Activated naive CD4-positive, alpha-beta T cell treated with anti-CD3 and anti-CD28 coated beads for 36 hours (primary cell): ENCODE data around the gene DTX1. TPM values are rescaled to one million over a fixed set of nuclear protein-coding genes. Genes with fewer than 3 reads are reported as not detected.

Experiments used
- CTCF ChIA-PET: fragments of 350-600 bp; sonication (Branson Sonifier 250); formaldehyde crosslinking; loops from one replicate; lab custom pipeline; 2021; ENCODE audit warnings: antibody characterized with exemption; lab: Charles Lee
- DNase-seq: peaks from one replicate; pipeline ENCODE4 v3.0.0-alpha.2; 2020
- H3K27ac Mint-ChIP-seq: one replicate; pipeline ENCODE4 v1.8.0; 2021; ENCODE audit warnings: mild to moderate bottlenecking, mixed read lengths
- H3K27me3 Mint-ChIP-seq: one replicate; pipeline ENCODE4 v1.8.0; 2021; ENCODE audit warnings: low read depth, mixed read lengths
- H3K36me3 Mint-ChIP-seq: one replicate; pipeline ENCODE4 v1.8.0; 2021; ENCODE audit warnings: low read depth, mixed read lengths
- H3K4me1 Mint-ChIP-seq: one replicate; pipeline ENCODE4 v1.8.0; 2021; ENCODE audit warnings: low read depth, mixed read lengths
- H3K4me3 Mint-ChIP-seq: one replicate; pipeline ENCODE4 v1.8.0; 2021; ENCODE audit warnings: mild to moderate bottlenecking, moderate library complexity, mixed read lengths
- H3K9me3 Mint-ChIP-seq: one replicate; pipeline ENCODE4 v1.8.0; 2021; ENCODE audit warnings: mixed read lengths
- intact Hi-C: fragments of 100-400 bp; cut with micrococcal nuclease; formaldehyde crosslinking; loops from one replicate; pipeline ENCODE4 v1.15.1; 2023
- total RNA-seq, 2 experiments: library from RNA; stranded (reverse); gene quantifications; one replicate each; pipeline ENCODE4 v1.2.3, GENCODE V29; 2021

Gene DTX1
- total RNA-seq, 2 experiments from 2014 or later = 8.3 to 10.7 TPM

GRCh38 chr12:113040722-113041171 lies 15.8 kb upstream of the DTX1 start:
- DNase-seq = no peak
- Mint-ChIP-seq H3K4me1 (no peaks in the 10 kb centered on the region), H3K4me3 (no peak overlapping the region), H3K9me3 (no peaks in the 10 kb centered on the region), H3K36me3 (no peaks in the 10 kb centered on the region), H3K27me3 (no peaks in the 10 kb centered on the region), H3K27ac (no peak overlapping the region)
- intact Hi-C loops = no loop called here
- CTCF ChIA-PET = interaction anchor here (1.2 to 1.4 kb wide), 2 partner anchors 36 to 58 kb away, joined by 3 to 5 read pairs; no protein-coding TSS in a partner anchor

DNA sequence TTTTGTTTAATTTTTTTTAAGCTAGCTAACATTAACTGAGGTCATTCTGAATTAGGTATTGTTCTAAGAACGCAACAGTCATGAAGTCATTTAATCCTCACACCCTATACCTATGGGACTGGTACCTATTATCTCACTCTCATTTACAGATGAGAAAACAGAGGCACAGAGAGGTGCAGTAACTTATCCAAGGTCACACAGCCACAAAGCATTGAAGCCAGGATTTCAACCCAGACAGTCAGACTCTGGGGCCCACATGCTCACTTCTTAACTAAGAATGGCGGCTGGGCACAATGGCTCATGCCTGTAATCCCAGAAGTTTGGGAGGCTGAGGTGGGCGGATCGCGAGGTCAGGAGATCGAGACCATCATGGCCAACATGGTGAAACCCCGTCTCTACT lies 15.0 kb upstream of the DTX1 start:
- H3K36me3 Mint-ChIP-seq = no peaks in the 10 kb centered on the region
- DNase-seq = no peak
- H3K9me3 Mint-ChIP-seq = no peaks in the 10 kb centered on the region
- CTCF ChIA-PET = interaction anchor here (1.2 to 1.4 kb wide), 2 partner anchors 37 to 57 kb away, joined by 3 to 5 read pairs; no protein-coding TSS in a partner anchor
- no peak overlapping the region for H3K4me3 Mint-ChIP-seq
- intact Hi-C loops = no loop called here
- H3K27me3 Mint-ChIP-seq = no peaks in the 10 kb centered on the region
- no peaks in the 10 kb centered on the region for H3K4me1 Mint-ChIP-seq
- no peak overlapping the region for H3K27ac Mint-ChIP-seq

- Mint-ChIP-seq H3K9me3 (no peaks in the 10 kb centered on the region), H3K27ac (no peak overlapping the region), H3K4me1 (no peaks in the 10 kb centered on the region), H3K36me3 (no peaks in the 10 kb centered on the region), H3K27me3 (no peaks in the 10 kb centered on the region), H3K4me3 (no peak overlapping the region)
- CTCF ChIA-PET = interaction anchor here (0.7 kb wide), 1 partner anchor 293 kb away, joined by 3 read pairs; no protein-coding TSS in a partner anchor
- intact Hi-C loops = no loop called here
- DNase-seq = no peak
Observed at GRCh38 chr12:113043240-113043639, 13.3 kb upstream of the DTX1 start.

- Mint-ChIP-seq H3K4me1 (peaks cover 7% of the 10 kb centered on the region), H3K36me3 (no peaks in the 10 kb centered on the region), H3K27me3 (no peaks in the 10 kb centered on the region), H3K27ac (no peak overlapping the region), H3K9me3 (no peaks in the 10 kb centered on the region), H3K4me3 (no peak overlapping the region)
- DNase-seq = no peak
- intact Hi-C loops = no loop called here
- CTCF ChIA-PET = interaction anchor here (0.9 kb wide), 1 partner anchor 52 kb away, joined by 3 read pairs; no protein-coding TSS in a partner anchor
Observed at GRCh38 chr12:113044516-113044915, 12.0 kb upstream of the DTX1 start.

DNA sequence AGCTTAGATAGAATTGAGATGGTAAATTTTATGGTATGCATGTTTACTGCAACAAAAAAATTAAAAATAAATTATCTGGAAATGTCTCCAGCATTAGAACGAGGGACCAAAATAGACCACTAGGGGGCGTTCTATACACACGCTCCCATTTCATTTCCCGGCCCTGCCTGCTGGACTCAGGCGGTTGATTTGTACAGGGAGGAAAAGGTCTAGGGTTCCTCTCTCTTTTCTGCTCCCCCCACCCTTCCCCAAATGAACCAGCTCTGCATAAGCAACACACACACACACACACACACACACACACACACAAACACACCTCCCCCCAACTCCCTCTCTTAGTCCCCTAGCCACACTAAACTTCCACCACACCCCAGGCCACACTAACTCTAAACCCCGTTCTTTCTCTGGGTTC lies 7.8 kb upstream of the DTX1 start:
- Mint-ChIP-seq H3K4me1 (peaks cover 13% of the 10 kb centered on the region), H3K9me3 (no peaks in the 10 kb centered on the region), H3K27ac (no peak overlapping the region), H3K27me3 (no peaks in the 10 kb centered on the region), H3K36me3 (no peaks in the 10 kb centered on the region), H3K4me3 (no peak overlapping the region)
- DNase-seq = peak; percentile 83
- CTCF ChIA-PET = interaction anchor here (0.6 to 5.2 kb wide), 34 partner anchors 10 to 161 kb away, joined by 3 to 84 read pairs (median 4); partner anchors contain the start of genes OAS2 and RASAL1
- intact Hi-C loops = loop anchor here (1.0 to 5.0 kb wide), 5 partner anchors 22 to 379 kb away; no protein-coding TSS in a partner anchor

- Mint-ChIP-seq H3K9me3 (no peaks in the 10 kb centered on the region), H3K27ac (no peak overlapping the region), H3K4me3 (no peak overlapping the region), H3K27me3 (no peaks in the 10 kb centered on the region), H3K36me3 (no peaks in the 10 kb centered on the region), H3K4me1 (peaks cover 16% of the 10 kb centered on the region)
- CTCF ChIA-PET = interaction anchor here (0.8 to 5.2 kb wide), 14 partner anchors 8 to 211 kb away, joined by 3 to 84 read pairs (median 8); partner anchors contain the start of gene RASAL1
- intact Hi-C loops = loop anchor here (5.0 kb wide), 1 partner anchor 377 kb away; no protein-coding TSS in a partner anchor
- DNase-seq = no peak
Observed at GRCh38 chr12:113049976-113050742, 6.4 kb upstream of the DTX1 start.

GRCh38 chr12:113050795-113051194 lies 5.7 kb upstream of the DTX1 start:
- no peak overlapping the region for H3K27ac Mint-ChIP-seq
- DNase-seq = no peak
- H3K4me1 Mint-ChIP-seq = peaks cover 18% of the 10 kb centered on the region
- CTCF ChIA-PET = interaction anchor here (0.8 to 5.2 kb wide), 7 partner anchors 39 to 210 kb away, joined by 3 to 84 read pairs (median 6); no protein-coding TSS in a partner anchor
- H3K27me3 Mint-ChIP-seq = no peaks in the 10 kb centered on the region
- intact Hi-C loops = no loop called here
- H3K9me3 Mint-ChIP-seq = no peaks in the 10 kb centered on the region
- no peak overlapping the region for H3K4me3 Mint-ChIP-seq
- H3K36me3 Mint-ChIP-seq = no peaks in the 10 kb centered on the region

DNA sequence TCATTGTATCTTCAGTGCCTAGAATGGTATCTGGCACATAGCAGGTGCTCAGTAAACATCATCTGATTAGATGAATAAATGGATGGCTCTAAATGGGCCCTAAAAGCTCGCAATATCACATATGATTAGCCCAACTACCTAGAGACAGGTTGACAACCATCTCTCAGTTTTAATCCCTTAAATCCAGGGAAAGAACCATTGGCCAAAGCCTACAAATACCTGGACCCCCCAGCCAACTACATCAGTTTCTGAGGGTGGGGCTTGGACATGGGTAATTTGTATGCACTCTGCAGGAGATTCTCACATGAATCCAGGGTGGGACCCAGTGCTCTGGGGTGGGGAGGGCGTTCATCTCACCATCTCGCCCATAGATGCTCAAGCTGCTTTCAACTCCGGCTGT lies 4.8 kb upstream of the DTX1 start:
- H3K27ac Mint-ChIP-seq = no peak overlapping the region
- H3K27me3 Mint-ChIP-seq = no peaks in the 10 kb centered on the region
- DNase-seq = no peak
- H3K4me3 Mint-ChIP-seq = no peak overlapping the region
- H3K4me1 Mint-ChIP-seq = peaks cover 23% of the 10 kb centered on the region
- no peaks in the 10 kb centered on the region for H3K36me3 Mint-ChIP-seq
- intact Hi-C loops = no loop called here
- CTCF ChIA-PET = interaction anchor here (5.0 to 5.2 kb wide), 2 partner anchors 47 to 103 kb away, joined by 52 to 84 read pairs; no protein-coding TSS in a partner anchor
- no peaks in the 10 kb centered on the region for H3K9me3 Mint-ChIP-seq

- Mint-ChIP-seq H3K4me1 (peaks cover 23% of the 10 kb centered on the region), H3K27ac (no peak overlapping the region), H3K36me3 (no peaks in the 10 kb centered on the region), H3K9me3 (no peaks in the 10 kb centered on the region), H3K4me3 (no peak overlapping the region), H3K27me3 (no peaks in the 10 kb centered on the region)
- no peak for DNase-seq
- intact Hi-C loops = no loop called here
- CTCF ChIA-PET = interaction anchor here (2.0 to 5.2 kb wide), 3 partner anchors 46 to 122 kb away, joined by 8 to 84 read pairs (median 52); no protein-coding TSS in a partner anchor
Observed at GRCh38 chr12:113052326-113052725, 4.2 kb upstream of the DTX1 start.

- H3K36me3 Mint-ChIP-seq = no peaks in the 10 kb centered on the region
- intact Hi-C loops = no loop called here
- CTCF ChIA-PET = interaction anchor here (0.7 to 2.2 kb wide), 3 partner anchors 12 to 98 kb away, joined by 3 to 6 read pairs (median 4); no protein-coding TSS in a partner anchor
Observed at GRCh38 chr12:113054948-113055486, 1.5 kb upstream of the DTX1 start.

DNA sequence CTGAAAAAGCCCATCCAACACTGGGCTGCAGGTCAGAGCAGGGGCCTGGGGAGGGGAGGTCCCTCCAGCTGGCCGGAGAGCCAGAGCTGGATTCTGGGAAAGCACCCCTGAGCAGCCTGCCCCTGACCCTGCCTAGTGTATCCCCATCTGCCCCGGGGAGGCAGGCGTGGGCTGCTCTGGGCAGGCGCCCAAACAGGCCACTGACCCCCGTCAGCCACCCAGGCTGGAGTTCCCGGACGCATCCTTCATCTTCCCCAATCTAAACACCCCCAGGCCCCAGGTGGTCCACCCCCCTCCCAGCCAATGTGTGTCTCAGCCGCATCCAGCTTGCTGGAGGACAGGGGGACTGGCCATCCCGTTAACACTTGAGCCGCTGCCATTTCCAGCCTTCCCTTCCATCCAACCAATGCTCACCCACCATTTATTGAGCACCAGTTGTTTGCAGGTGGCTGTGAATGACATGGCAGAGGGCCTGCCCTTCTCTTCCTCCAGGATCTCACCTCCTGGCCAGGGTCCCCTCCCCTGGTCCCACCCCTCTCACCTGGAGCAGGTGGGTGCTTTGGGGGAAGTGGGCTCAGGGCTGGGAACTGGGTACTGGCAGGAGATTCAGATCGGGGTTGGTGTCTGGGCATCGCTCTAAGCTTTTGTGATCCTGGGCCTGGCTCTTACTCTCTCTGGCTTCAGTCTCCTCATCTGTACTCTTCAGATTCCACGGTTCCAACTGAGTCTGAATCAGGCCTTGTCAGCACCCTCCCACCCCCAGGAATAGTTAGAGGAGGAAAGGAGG lies 743 bp upstream of the DTX1 start:
- Mint-ChIP-seq H3K4me1 (peaks cover 22% of the 10 kb centered on the region), H3K27me3 (no peaks in the 10 kb centered on the region), H3K9me3 (no peaks in the 10 kb centered on the region), H3K36me3 (no peaks in the 10 kb centered on the region), H3K4me3 (peak overlapping the region; percentile 74), H3K27ac (no peak overlapping the region)
- no peak for DNase-seq
- CTCF ChIA-PET = interaction anchor here (0.6 to 2.2 kb wide), 5 partner anchors 11 to 119 kb away, joined by 3 to 5 read pairs (median 4); no protein-coding TSS in a partner anchor
- intact Hi-C loops = loop anchor here (2.0 kb wide), 1 partner anchor 43 kb away; no protein-coding TSS in a partner anchor

More at GRCh38 chr12:113054948-113055486, 1.5 kb upstream of the DTX1 start:
- Mint-ChIP-seq H3K4me3 (peak overlapping the region; percentile 5), H3K27ac (no peak overlapping the region), H3K9me3 (no peaks in the 10 kb centered on the region), H3K27me3 (no peaks in the 10 kb centered on the region), H3K4me1 (peaks cover 21% of the 10 kb centered on the region)
- no peak for DNase-seq
